ENCODE data around the gene POLN. TPM values are rescaled to one million over a fixed set of nuclear protein-coding genes. Genes with fewer than 3 reads are reported as not detected.

The POLN gene
- total RNA-seq, 4 donors from 2014 or later: 3.3 to 9.6 (median 5.5) TPM

- WGBS, 2 donors: 75 to 85% methylated on average over 16 to 23 of the region's 30 CpGs
- DNase-seq (ENCODE audit: low spot score in 2 of 2): peak in 1 of 2 donors; percentile 2
- no peak overlapping the region for H3K27ac ChIP-seq
- TF ChIP-seq POLR2A (IDR thresholded peaks at IDR 0.05): no peak
- TF ChIP-seq CTCF (IDR thresholded peaks at IDR 0.05): no peak
- no peak for TF ChIP-seq EP300 (IDR thresholded peaks at IDR 0.05)
- no peaks in the 10 kb centered on the region for H3K27me3 ChIP-seq
- H3K4me1 ChIP-seq: peaks cover 0 to 39% (median 14%) of the 10 kb centered on the region in 4 donors
- H3K4me3 ChIP-seq: no peak overlapping the region
- H3K36me3 ChIP-seq: peaks cover 4 to 87% (median 16%) of the 10 kb centered on the region in 3 donors
- no peaks in the 10 kb centered on the region for H3K9me3 ChIP-seq
Measured at GRCh38 chr4:2250357-2251072, 8.6 kb upstream of the POLN start.

- Histone ChIP-seq H3K4me3 (no peak overlapping the region), H3K36me3 (peaks cover 4 to 81% (median 16%) of the 10 kb centered on the region in 3 donors), H3K4me1 (peaks cover 0 to 39% (median 16%) of the 10 kb centered on the region in 4 donors), H3K9me3 (no peaks in the 10 kb centered on the region), H3K27ac (no peak overlapping the region), H3K27me3 (no peaks in the 10 kb centered on the region)
- DNase-seq (ENCODE audit: low spot score in 2 of 2): no peak
- WGBS, 2 donors: 80 to 86% methylated on average over 22 to 26 of the region's 26 CpGs
- TF ChIP-seq EP300 (IDR thresholded peaks at IDR 0.05) (no peak), POLR2A (IDR thresholded peaks at IDR 0.05) (no peak), CTCF (IDR thresholded peaks at IDR 0.05) (no peak)
Measured at GRCh38 chr4:2249526-2250356, 7.8 kb upstream of the POLN start.

GRCh38 chr4:2248821-2249261 is 6.9 kb upstream of the POLN start:
- TF ChIP-seq EP300 (IDR thresholded peaks at IDR 0.05) (no peak), POLR2A (IDR thresholded peaks at IDR 0.05) (no peak), CTCF (IDR thresholded peaks at IDR 0.05) (no peak)
- Histone ChIP-seq H3K27me3 (no peaks in the 10 kb centered on the region), H3K4me3 (no peak overlapping the region), H3K27ac (peak overlapping the region in 2 of 4 donors; percentile 4 to 5), H3K4me1 (peaks cover 0 to 42% (median 24%) of the 10 kb centered on the region in 4 donors), H3K36me3 (peaks cover 4 to 72% (median 16%) of the 10 kb centered on the region in 3 donors), H3K9me3 (no peaks in the 10 kb centered on the region)
- 50 to 64% methylated on average over 1 to 10 of the region's 10 CpGs for WGBS, 2 donors
- peak in 1 of 2 donors; percentile 11 for DNase-seq (ENCODE audit: low spot score in 2 of 2)

- no peak for DNase-seq (ENCODE audit: low spot score in 2 of 2)
- no peak overlapping the region for H3K4me3 ChIP-seq
- H3K4me1 ChIP-seq: peaks cover 0 to 42% (median 22%) of the 10 kb centered on the region in 4 donors
- WGBS, 2 donors: 70 to 76% methylated on average over 17 to 20 of the region's 21 CpGs
- peak overlapping the region in 2 of 4 donors; percentile 4 to 42 for H3K27ac ChIP-seq
- peaks cover 4 to 66% (median 11%) of the 10 kb centered on the region in 3 donors for H3K36me3 ChIP-seq
- TF ChIP-seq CTCF (IDR thresholded peaks at IDR 0.05) (no peak), EP300 (IDR thresholded peaks at IDR 0.05) (no peak), POLR2A (IDR thresholded peaks at IDR 0.05) (no peak)
- H3K9me3 ChIP-seq: no peaks in the 10 kb centered on the region
- no peaks in the 10 kb centered on the region for H3K27me3 ChIP-seq
Measured at GRCh38 chr4:2248044-2248780, 6.3 kb upstream of the POLN start.

Data from tibial nerve (tissue), 4 donors.